Fibroblast of villous mesenchyme (primary cell): ENCODE measurements around the gene MSRB1. TPM values are rescaled to one million over a fixed set of nuclear protein-coding genes. Genes with fewer than 3 reads are reported as not detected.

Experiments used
- DNase-seq: peaks from one replicate; pipeline ENCODE4 v3.0.0-alpha.2; 2010; ENCODE audit warnings: low read depth
- H3K4me3 ChIP-seq: 2 replicates; pipeline ENCODE4 v1.5.1; 2011; ENCODE audit warnings: low read depth, mild to moderate bottlenecking, low read length
- CTCF ChIP-seq: IDR thresholded peaks from 2 replicates; pipeline ENCODE4 v1.5.1; 2012; ENCODE audit warnings: low read depth, mild to moderate bottlenecking, low read length; ENCODE audit not compliant: insufficient read depth
- total RNA-seq: library from RNA; depleted of rRNA; stranded (reverse); fragments of >200 nt; gene quantifications from 2 replicates; pipeline ENCODE4 v1.2.3, GENCODE V29; 2012

MSRB1 gene
- total RNA-seq, 1 donor = 14.2 TPM

GRCh38 chr16:1913327-1914083 lies 29.5 kb downstream of the MSRB1 start:
- no peak for DNase-seq
- TF ChIP-seq CTCF = no peak

GRCh38 chr16:1912215-1912543 lies 30.8 kb downstream of the MSRB1 start:
- no peak for DNase-seq
- no peak for TF ChIP-seq CTCF
- H3K4me3 ChIP-seq = no peak overlapping the region

More at GRCh38 chr16:1913327-1914083, 29.5 kb downstream of the MSRB1 start:
- no peak overlapping the region for H3K4me3 ChIP-seq

GRCh38 chr16:1911467-1912214 lies 31.4 kb downstream of the MSRB1 start:
- no peak for DNase-seq
- no peak for TF ChIP-seq CTCF
- no peak overlapping the region for H3K4me3 ChIP-seq

- H3K4me3 ChIP-seq = no peak overlapping the region
- DNase-seq = peak; percentile 52
- TF ChIP-seq CTCF = no peak
These were observed 33.3 kb downstream of the MSRB1 start for GRCh38 chr16:1909561-1910231.

- DNase-seq = no peak
- TF ChIP-seq CTCF = no peak
- no peak overlapping the region for H3K4me3 ChIP-seq
These were observed 34.0 kb downstream of the MSRB1 start for GRCh38 chr16:1908983-1909382.

- TF ChIP-seq CTCF = no peak
These were observed 34.8 kb downstream of the MSRB1 start for GRCh38 chr16:1908184-1908583.

More at GRCh38 chr16:1908184-1908583, 34.8 kb downstream of the MSRB1 start:
- H3K4me3 ChIP-seq = no peak overlapping the region
- no peak for DNase-seq
